ENCODE measurements around the gene ADAM23. TPM values are rescaled to one million over a fixed set of nuclear protein-coding genes. Genes with fewer than 3 reads are reported as not detected.
A peak's percentile ranks its signal among the peaks of the same experiment; 100 is the strongest.
"Not testable (repeated sequence)": the region's sequence is repeated elsewhere in the genome, so short reads cannot be mapped to it uniquely, and the experiment has no call there.

The ADAM23 gene
- 4.2 and 4.9 TPM in 2 replicates for total RNA-seq (2014; rRNA removed; shearing (Covaris generic))

- DNase-seq (ENCODE audit: low spot score) = peak; percentile 25
These were observed at the start of gene ADAM23 for GRCh38 chr2:206442833-206443734. Gene ADAM23, plus strand, starts transcription at chr2:206443532. Its CDS starts 335 bp downstream, at chr2:206443867.

GRCh38 chr2:206396211-206396610 is 47.1 kb upstream of the ADAM23 start:
- DNase-seq (ENCODE audit: low spot score) = no peak

GRCh38 chr2:206402956-206403569 is 40.3 kb upstream of the ADAM23 start:
- DNase-seq (ENCODE audit: low spot score) = not testable (repeated sequence)

GRCh38 chr2:206408323-206409320 is 34.7 kb upstream of the ADAM23 start:
- no peak for DNase-seq (ENCODE audit: low spot score)

- no peak for DNase-seq (ENCODE audit: low spot score)
These were observed 32.6 kb upstream of the ADAM23 start for GRCh38 chr2:206410714-206411113.

GRCh38 chr2:206415618-206416243 is 27.6 kb upstream of the ADAM23 start:
- no peak for DNase-seq (ENCODE audit: low spot score)

- no peak for DNase-seq (ENCODE audit: low spot score)
These were observed 24.4 kb upstream of the ADAM23 start for GRCh38 chr2:206418968-206419367.

- DNase-seq (ENCODE audit: low spot score) = no peak
These were observed 22.6 kb upstream of the ADAM23 start for GRCh38 chr2:206420721-206421120.

GRCh38 chr2:206422493-206422892 is 20.8 kb upstream of the ADAM23 start:
- DNase-seq (ENCODE audit: low spot score) = no peak

- DNase-seq (ENCODE audit: low spot score) = peak; percentile 47
These were observed 20.2 kb upstream of the ADAM23 start for GRCh38 chr2:206423147-206423546.

GRCh38 chr2:206424134-206424533 is 19.2 kb upstream of the ADAM23 start:
- DNase-seq (ENCODE audit: low spot score) = no peak

- no peak for DNase-seq (ENCODE audit: low spot score)
These were observed 14.5 kb upstream of the ADAM23 start for GRCh38 chr2:206428783-206429182.

GRCh38 chr2:206430452-206430851 is 12.9 kb upstream of the ADAM23 start:
- no peak for DNase-seq (ENCODE audit: low spot score)

GRCh38 chr2:206431439-206431838 is 11.9 kb upstream of the ADAM23 start:
- no peak for DNase-seq (ENCODE audit: low spot score)

GRCh38 chr2:206432193-206433082 is 10.9 kb upstream of the ADAM23 start:
- DNase-seq (ENCODE audit: low spot score) = no peak

GRCh38 chr2:206433190-206433589 is 10.1 kb upstream of the ADAM23 start:
- no peak for DNase-seq (ENCODE audit: low spot score)

GRCh38 chr2:206433686-206434085 is 9.6 kb upstream of the ADAM23 start:
- DNase-seq (ENCODE audit: low spot score) = no peak

GRCh38 chr2:206435742-206436141 is 7.6 kb upstream of the ADAM23 start:
- DNase-seq (ENCODE audit: low spot score) = no peak

GRCh38 chr2:206438196-206438724 is 5.1 kb upstream of the ADAM23 start:
- no peak for DNase-seq (ENCODE audit: low spot score)

- DNase-seq (ENCODE audit: low spot score) = no peak
These were observed 879 bp upstream of the ADAM23 start for GRCh38 chr2:206442474-206442832.
